ENCODE data around the gene GFPT1. TPM values are rescaled to one million over a fixed set of nuclear protein-coding genes. Genes with fewer than 3 reads are reported as not detected.

The GFPT1 gene
- total and polyA plus RNA-seq, 2 experiments from 2014 or later = 60.8 to 62.0 TPM

- Histone ChIP-seq H3K79me2 (replicated peaks; ENCODE audit: insufficient read depth) (no peaks in the 10 kb centered on the region), H3K4me1 (ENCODE audit: insufficient read depth) (no peaks in the 10 kb centered on the region), H2AFZ (no peak overlapping the region), H3K27ac (ENCODE audit: low read depth) (no peak overlapping the region), H3K4me3 (no peak overlapping the region), H3F3A (replicated peaks; ENCODE audit: low read depth) (no peaks in the 10 kb centered on the region; the same call in 1 of the 2 replicates), H4K20me1 (replicated peaks; ENCODE audit: insufficient read depth) (no peaks in the 10 kb centered on the region), H3K4me2 (no peak overlapping the region), H3K27me3 (ENCODE audit: insufficient read depth) (no peaks in the 10 kb centered on the region), H3K9me2 (ENCODE audit: insufficient read depth) (no peaks in the 10 kb centered on the region), H3K36me3 (ENCODE audit: insufficient read depth) (no peaks in the 10 kb centered on the region; the same call in 1 of the 2 replicates)
- DNase-seq (ENCODE audit: low spot score) (no peak), ATAC-seq (no peak)
- no peaks in the 10 kb centered on the region for H3K9me3 Mint-ChIP-seq
- no peak overlapping the region for H3K4me3 Mint-ChIP-seq
- H3K27ac Mint-ChIP-seq = no peak overlapping the region
- no peaks in the 10 kb centered on the region for H3K27me3 Mint-ChIP-seq (ENCODE audit: insufficient read depth, low read depth, poor library complexity)
- peaks cover 18% of the 10 kb centered on the region; the same call in 2 of the 3 replicates for H3K36me3 Mint-ChIP-seq (ENCODE audit: low read depth)
- no peaks in the 10 kb centered on the region for H3K4me1 Mint-ChIP-seq
- TF ChIP-seq ZNF114 (CRISPR knock-in tag; IDR thresholded peaks at IDR 0.05) (no peak), NANOG (IDR thresholded peaks at IDR 0.05; ENCODE audit: borderline replicate concordance) (no peak), CTCF (conservative IDR thresholded peaks at IDR 0.05; ENCODE audit: low read depth in 2 of 2) (no peak), JUNB (IDR thresholded peaks at IDR 0.05; ENCODE audit: unreplicated experiment) (no peak), CREB1 (CRISPR knock-in tag; IDR thresholded peaks at IDR 0.05; ENCODE audit: low read depth) (no peak), POLR2AphosphoS5 (IDR thresholded peaks at IDR 0.05; ENCODE audit: low read depth) (no peak), STAT1 (IDR thresholded peaks at IDR 0.05; ENCODE audit: unreplicated experiment) (no peak), ZNF331 (CRISPR knock-in tag; IDR thresholded peaks at IDR 0.05; ENCODE audit: low read depth) (no peak), ETS1 (IDR thresholded peaks at IDR 0.05) (no peak), REST (IDR thresholded peaks at IDR 0.05; ENCODE audit: unreplicated experiment) (no peak), ZNF462 (CRISPR knock-in tag; IDR thresholded peaks at IDR 0.05) (no peak), EZH2phosphoT487 (IDR thresholded peaks at IDR 0.05; ENCODE audit: unreplicated experiment) (no peak), EZH2 (IDR thresholded peaks at IDR 0.05; ENCODE audit: low read depth, unreplicated experiment) (no peak)
Observed at GRCh38 chr2:69411120-69411519, 24.1 kb upstream of the GFPT1 start.

Data from GM23338 (cell line).